GM23338 (cell line): ENCODE measurements around the gene MED27. TPM values are rescaled to one million over a fixed set of nuclear protein-coding genes. Genes with fewer than 3 reads are reported as not detected.
A peak's percentile ranks its signal among the peaks of the same experiment; 100 is the strongest.

ENCODE experiments used
- ATAC-seq: fragments of 200-7000 bp; cut with Tn5 transposase; 3 replicates; pipeline ENCODE4 v1.9.1; 2020
- DNase-seq: peaks from one replicate; pipeline ENCODE4 v3.0.0-alpha.2; 2015; ENCODE audit warnings: low spot score
- H2AFZ ChIP-seq: fragments of 200-600 bp; sonication (generic); 2 replicates; pipeline ENCODE4 v1.8.0; 2016; ENCODE audit warnings: antibody characterized with exemption, mild to moderate bottlenecking, moderate library complexity
- H3F3A ChIP-seq: fragments of 200-600 bp; sonication (generic); replicated peaks from 2 replicates; pipeline ENCODE4 v1.8.0; 2017; ENCODE audit warnings: antibody characterized with exemption, mixed run types, low read depth
- H3K27ac ChIP-seq: fragments of 200-600 bp; sonication (generic); 2 replicates; pipeline ENCODE4 v1.6.1; 2016; ENCODE audit warnings: low read depth
- H3K27me3 ChIP-seq: fragments of 200-600 bp; sonication (generic); 2 replicates; pipeline ENCODE4 v1.8.0; 2016; ENCODE audit warnings: mild to moderate bottlenecking, mixed run types, moderate library complexity; ENCODE audit not compliant: insufficient read depth
- H3K36me3 ChIP-seq: fragments of 200-600 bp; sonication (generic); 2 replicates; pipeline ENCODE4 v1.8.0; 2016; ENCODE audit warnings: mild to moderate bottlenecking; ENCODE audit not compliant: insufficient read depth
- H3K4me1 ChIP-seq: fragments of 200-600 bp; sonication (generic); 2 replicates; pipeline ENCODE4 v1.8.0; 2016; ENCODE audit warnings: mild to moderate bottlenecking, moderate library complexity; ENCODE audit not compliant: insufficient read depth
- H3K4me2 ChIP-seq: fragments of 200-600 bp; sonication (generic); 2 replicates; pipeline ENCODE4 v1.7.1; 2017; ENCODE audit warnings: mixed run types
- H3K4me3 ChIP-seq: fragments of 200-600 bp; sonication (generic); 2 replicates; pipeline ENCODE4 v1.6.1; 2016; ENCODE audit warnings: mixed run types
- H3K79me2 ChIP-seq: fragments of 200-600 bp; sonication (generic); replicated peaks from 2 replicates; pipeline ENCODE4 v1.8.0; 2017; ENCODE audit warnings: mild to moderate bottlenecking; ENCODE audit not compliant: insufficient read depth
- H3K9me2 ChIP-seq: fragments of 200-600 bp; sonication (generic); 2 replicates; pipeline ENCODE4 v1.8.0; 2017; ENCODE audit not compliant: insufficient read depth
- H4K20me1 ChIP-seq: fragments of 200-600 bp; sonication (generic); replicated peaks from 2 replicates; pipeline ENCODE4 v1.8.0; 2017; ENCODE audit warnings: mild to moderate bottlenecking; ENCODE audit not compliant: insufficient read depth
- H3K27ac Mint-ChIP-seq: 2 replicates; pipeline ENCODE4 v1.8.0; 2020; ENCODE audit warnings: inconsistent platforms, mild to moderate bottlenecking, moderate library complexity, mixed read lengths
- H3K27me3 Mint-ChIP-seq: 3 replicates; pipeline ENCODE4 v1.8.0; 2022; ENCODE audit warnings: low read depth, mild to moderate bottlenecking, moderate library complexity, mixed read lengths, inconsistent platforms; ENCODE audit not compliant: insufficient read depth, poor library complexity
- H3K36me3 Mint-ChIP-seq: 3 replicates; pipeline ENCODE4 v1.8.0; 2021; ENCODE audit warnings: low read depth, mild to moderate bottlenecking, inconsistent platforms, moderate library complexity, mixed read lengths
- H3K4me1 Mint-ChIP-seq: 3 replicates; pipeline ENCODE4 v1.8.0; 2020; ENCODE audit warnings: mild to moderate bottlenecking, inconsistent platforms, mixed read lengths
- H3K4me3 Mint-ChIP-seq: 3 replicates; pipeline ENCODE4 v1.8.0; 2021; ENCODE audit warnings: moderate library complexity, mild to moderate bottlenecking, inconsistent platforms, mixed read lengths
- H3K9me3 Mint-ChIP-seq: 3 replicates; pipeline ENCODE4 v1.8.0; 2020; ENCODE audit warnings: moderate library complexity, mild to moderate bottlenecking, inconsistent platforms, mixed read lengths
- CREB1 ChIP-seq: fragments of 250-450 bp; sonication (Bioruptor Pico); IDR thresholded peaks from 2 replicates; pipeline ENCODE4 v1.5.0; 2020; ENCODE audit warnings: low read depth, mild to moderate bottlenecking, moderate library complexity
- ETS1 ChIP-seq: IDR thresholded peaks from 2 replicates; pipeline ENCODE4 v1.6.1; 2016; ENCODE audit warnings: antibody characterized with exemption
- EZH2 ChIP-seq: fragments of 200-600 bp; sonication (generic); IDR thresholded peaks from one replicate; pipeline ENCODE4 v1.8.0; 2017; ENCODE audit warnings: antibody characterized with exemption, mild to moderate bottlenecking, low read depth; ENCODE audit not compliant: unreplicated experiment
- EZH2phosphoT487 ChIP-seq: fragments of 200-600 bp; sonication (generic); IDR thresholded peaks from one replicate; pipeline ENCODE4 v1.8.1; 2018; ENCODE audit warnings: antibody characterized with exemption; ENCODE audit not compliant: unreplicated experiment
- JUNB ChIP-seq: IDR thresholded peaks from one replicate; pipeline ENCODE4 v1.6.1; 2016; ENCODE audit warnings: antibody characterized with exemption; ENCODE audit not compliant: unreplicated experiment
- NANOG ChIP-seq: IDR thresholded peaks from 2 replicates; pipeline ENCODE4 v1.6.1; 2016; ENCODE audit warnings: antibody characterized with exemption, borderline replicate concordance
- STAT1 ChIP-seq: IDR thresholded peaks from one replicate; pipeline ENCODE4 v1.6.1; 2016; ENCODE audit warnings: antibody characterized with exemption; ENCODE audit not compliant: unreplicated experiment
- polyA plus RNA-seq: library from polyadenylated mRNA; unstranded; fragments of >200 nt; fragmentation: Nextera tagmentation; extraction: Ambion mirVana; gene quantifications from 2 replicates; pipeline ENCODE4 v1.2.1, GENCODE V29; 2016
- total RNA-seq: library from RNA; depleted of rRNA; stranded (reverse); fragments of >200 nt; shearing (Covaris generic); gene quantifications from 2 replicates; pipeline ENCODE4 v1.2.3, GENCODE V29; 2014
- TF ChIP-seq, protein P1 (sequence below), 2 experiments: fragments of 200-600 bp in 1 of 2; sonication (generic) in 1 of 2; conservative IDR thresholded peaks; 2 replicates each; pipeline versions ENCODE4 v1.5.1 to v1.6.1; 2016 to 2017; ENCODE audit warnings: antibody characterized with exemption in 2 of 2, low read depth in 2 of 2, mild to moderate bottlenecking in 2 of 2, moderate library complexity in 1 of 2
- TF ChIP-seq, protein P2 (sequence below): fragments of 250-450 bp; sonication (Bioruptor Pico); IDR thresholded peaks from 2 replicates; pipeline ENCODE4 v1.5.0; 2020; ENCODE audit warnings: mild to moderate bottlenecking, moderate library complexity

MED27 gene
- total and polyA plus RNA-seq, 2 experiments from 2014 or later = 30.6 to 35.0 TPM

GRCh38 chr9:131954299-131954698, 125.4 kb downstream of the MED27 start:
- no peak overlapping the region for H3K4me3 ChIP-seq
- no peaks in the 10 kb centered on the region for H3F3A ChIP-seq
- DNase-seq = peak; percentile 71
- H3K27ac Mint-ChIP-seq = no peak overlapping the region
- H3K27me3 ChIP-seq = no peaks in the 10 kb centered on the region
- no peak overlapping the region for H3K4me3 Mint-ChIP-seq
- H3K27ac ChIP-seq = no peak overlapping the region
- no peaks in the 10 kb centered on the region for H3K36me3 Mint-ChIP-seq
- TF ChIP-seq, protein P1, sequence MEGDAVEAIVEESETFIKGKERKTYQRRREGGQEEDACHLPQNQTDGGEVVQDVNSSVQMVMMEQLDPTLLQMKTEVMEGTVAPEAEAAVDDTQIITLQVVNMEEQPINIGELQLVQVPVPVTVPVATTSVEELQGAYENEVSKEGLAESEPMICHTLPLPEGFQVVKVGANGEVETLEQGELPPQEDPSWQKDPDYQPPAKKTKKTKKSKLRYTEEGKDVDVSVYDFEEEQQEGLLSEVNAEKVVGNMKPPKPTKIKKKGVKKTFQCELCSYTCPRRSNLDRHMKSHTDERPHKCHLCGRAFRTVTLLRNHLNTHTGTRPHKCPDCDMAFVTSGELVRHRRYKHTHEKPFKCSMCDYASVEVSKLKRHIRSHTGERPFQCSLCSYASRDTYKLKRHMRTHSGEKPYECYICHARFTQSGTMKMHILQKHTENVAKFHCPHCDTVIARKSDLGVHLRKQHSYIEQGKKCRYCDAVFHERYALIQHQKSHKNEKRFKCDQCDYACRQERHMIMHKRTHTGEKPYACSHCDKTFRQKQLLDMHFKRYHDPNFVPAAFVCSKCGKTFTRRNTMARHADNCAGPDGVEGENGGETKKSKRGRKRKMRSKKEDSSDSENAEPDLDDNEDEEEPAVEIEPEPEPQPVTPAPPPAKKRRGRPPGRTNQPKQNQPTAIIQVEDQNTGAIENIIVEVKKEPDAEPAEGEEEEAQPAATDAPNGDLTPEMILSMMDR (conservative IDR thresholded peaks at IDR 0.05; ENCODE audit: low read depth in 2 of 2) = peak; percentile 69 to 76
- TF ChIP-seq EZH2phosphoT487 = no peak
- peaks cover 1% of the 10 kb centered on the region for H3K27me3 Mint-ChIP-seq
- H3K9me3 Mint-ChIP-seq = no peaks in the 10 kb centered on the region
- H3K79me2 ChIP-seq = no peaks in the 10 kb centered on the region
- no peaks in the 10 kb centered on the region for H3K4me1 ChIP-seq
- no peak overlapping the region for H3K4me2 ChIP-seq
- H3K4me1 Mint-ChIP-seq = peaks cover 7% of the 10 kb centered on the region
- no peak overlapping the region for H2AFZ ChIP-seq
- no peaks in the 10 kb centered on the region for H3K9me2 ChIP-seq
- peak; percentile 93 for ATAC-seq
- H4K20me1 ChIP-seq = peaks cover under 1% of the 10 kb centered on the region
- no peaks in the 10 kb centered on the region for H3K36me3 ChIP-seq

DNA sequence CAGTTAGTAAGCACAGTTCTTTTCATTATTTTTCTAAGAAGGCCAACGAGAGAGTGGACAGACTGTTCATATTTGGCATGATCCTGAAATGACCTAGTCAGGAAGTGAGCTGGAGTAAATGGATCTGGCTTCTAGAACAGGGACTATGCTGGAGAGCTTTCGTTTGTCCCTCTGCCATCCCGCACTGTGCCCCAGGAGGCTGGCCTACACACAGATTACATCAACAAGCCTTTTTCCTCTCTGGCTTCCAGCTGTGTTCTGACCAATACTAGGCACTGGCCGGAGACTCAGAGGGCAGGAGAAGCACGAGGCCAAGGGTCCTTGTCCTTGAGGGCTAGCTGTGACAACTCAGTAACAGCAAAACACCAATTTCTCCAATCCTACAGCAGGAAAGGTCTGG, 127.8 kb downstream of the MED27 start:
- Mint-ChIP-seq H3K27me3 (peaks cover 1% of the 10 kb centered on the region), H3K4me1 (peaks cover 7% of the 10 kb centered on the region), H3K9me3 (no peaks in the 10 kb centered on the region), H3K4me3 (no peak overlapping the region), H3K27ac (no peak overlapping the region), H3K36me3 (no peaks in the 10 kb centered on the region)
- H3F3A ChIP-seq = no peaks in the 10 kb centered on the region
- ATAC-seq = peak; percentile 45
- H3K4me3 ChIP-seq = no peak overlapping the region
- no peak overlapping the region for H3K27ac ChIP-seq
- H3K4me1 ChIP-seq = no peaks in the 10 kb centered on the region
- no peak overlapping the region for H2AFZ ChIP-seq
- H3K27me3 ChIP-seq = no peaks in the 10 kb centered on the region
- H4K20me1 ChIP-seq = peaks cover 9% of the 10 kb centered on the region
- no peak overlapping the region for H3K4me2 ChIP-seq
- DNase-seq = no peak
- H3K79me2 ChIP-seq = 0 out of 2 replicates have a peak, but pooled peaks cover 5% of the 10 kb centered on the region
- H3K9me2 ChIP-seq = no peaks in the 10 kb centered on the region
- H3K36me3 ChIP-seq = no peaks in the 10 kb centered on the region
- TF ChIP-seq ETS1 = no peak
- TF ChIP-seq EZH2 = no peak
- no peak for TF ChIP-seq CREB1
- no peak for TF ChIP-seq STAT1
- TF ChIP-seq JUNB = no peak
- TF ChIP-seq, protein P2, sequence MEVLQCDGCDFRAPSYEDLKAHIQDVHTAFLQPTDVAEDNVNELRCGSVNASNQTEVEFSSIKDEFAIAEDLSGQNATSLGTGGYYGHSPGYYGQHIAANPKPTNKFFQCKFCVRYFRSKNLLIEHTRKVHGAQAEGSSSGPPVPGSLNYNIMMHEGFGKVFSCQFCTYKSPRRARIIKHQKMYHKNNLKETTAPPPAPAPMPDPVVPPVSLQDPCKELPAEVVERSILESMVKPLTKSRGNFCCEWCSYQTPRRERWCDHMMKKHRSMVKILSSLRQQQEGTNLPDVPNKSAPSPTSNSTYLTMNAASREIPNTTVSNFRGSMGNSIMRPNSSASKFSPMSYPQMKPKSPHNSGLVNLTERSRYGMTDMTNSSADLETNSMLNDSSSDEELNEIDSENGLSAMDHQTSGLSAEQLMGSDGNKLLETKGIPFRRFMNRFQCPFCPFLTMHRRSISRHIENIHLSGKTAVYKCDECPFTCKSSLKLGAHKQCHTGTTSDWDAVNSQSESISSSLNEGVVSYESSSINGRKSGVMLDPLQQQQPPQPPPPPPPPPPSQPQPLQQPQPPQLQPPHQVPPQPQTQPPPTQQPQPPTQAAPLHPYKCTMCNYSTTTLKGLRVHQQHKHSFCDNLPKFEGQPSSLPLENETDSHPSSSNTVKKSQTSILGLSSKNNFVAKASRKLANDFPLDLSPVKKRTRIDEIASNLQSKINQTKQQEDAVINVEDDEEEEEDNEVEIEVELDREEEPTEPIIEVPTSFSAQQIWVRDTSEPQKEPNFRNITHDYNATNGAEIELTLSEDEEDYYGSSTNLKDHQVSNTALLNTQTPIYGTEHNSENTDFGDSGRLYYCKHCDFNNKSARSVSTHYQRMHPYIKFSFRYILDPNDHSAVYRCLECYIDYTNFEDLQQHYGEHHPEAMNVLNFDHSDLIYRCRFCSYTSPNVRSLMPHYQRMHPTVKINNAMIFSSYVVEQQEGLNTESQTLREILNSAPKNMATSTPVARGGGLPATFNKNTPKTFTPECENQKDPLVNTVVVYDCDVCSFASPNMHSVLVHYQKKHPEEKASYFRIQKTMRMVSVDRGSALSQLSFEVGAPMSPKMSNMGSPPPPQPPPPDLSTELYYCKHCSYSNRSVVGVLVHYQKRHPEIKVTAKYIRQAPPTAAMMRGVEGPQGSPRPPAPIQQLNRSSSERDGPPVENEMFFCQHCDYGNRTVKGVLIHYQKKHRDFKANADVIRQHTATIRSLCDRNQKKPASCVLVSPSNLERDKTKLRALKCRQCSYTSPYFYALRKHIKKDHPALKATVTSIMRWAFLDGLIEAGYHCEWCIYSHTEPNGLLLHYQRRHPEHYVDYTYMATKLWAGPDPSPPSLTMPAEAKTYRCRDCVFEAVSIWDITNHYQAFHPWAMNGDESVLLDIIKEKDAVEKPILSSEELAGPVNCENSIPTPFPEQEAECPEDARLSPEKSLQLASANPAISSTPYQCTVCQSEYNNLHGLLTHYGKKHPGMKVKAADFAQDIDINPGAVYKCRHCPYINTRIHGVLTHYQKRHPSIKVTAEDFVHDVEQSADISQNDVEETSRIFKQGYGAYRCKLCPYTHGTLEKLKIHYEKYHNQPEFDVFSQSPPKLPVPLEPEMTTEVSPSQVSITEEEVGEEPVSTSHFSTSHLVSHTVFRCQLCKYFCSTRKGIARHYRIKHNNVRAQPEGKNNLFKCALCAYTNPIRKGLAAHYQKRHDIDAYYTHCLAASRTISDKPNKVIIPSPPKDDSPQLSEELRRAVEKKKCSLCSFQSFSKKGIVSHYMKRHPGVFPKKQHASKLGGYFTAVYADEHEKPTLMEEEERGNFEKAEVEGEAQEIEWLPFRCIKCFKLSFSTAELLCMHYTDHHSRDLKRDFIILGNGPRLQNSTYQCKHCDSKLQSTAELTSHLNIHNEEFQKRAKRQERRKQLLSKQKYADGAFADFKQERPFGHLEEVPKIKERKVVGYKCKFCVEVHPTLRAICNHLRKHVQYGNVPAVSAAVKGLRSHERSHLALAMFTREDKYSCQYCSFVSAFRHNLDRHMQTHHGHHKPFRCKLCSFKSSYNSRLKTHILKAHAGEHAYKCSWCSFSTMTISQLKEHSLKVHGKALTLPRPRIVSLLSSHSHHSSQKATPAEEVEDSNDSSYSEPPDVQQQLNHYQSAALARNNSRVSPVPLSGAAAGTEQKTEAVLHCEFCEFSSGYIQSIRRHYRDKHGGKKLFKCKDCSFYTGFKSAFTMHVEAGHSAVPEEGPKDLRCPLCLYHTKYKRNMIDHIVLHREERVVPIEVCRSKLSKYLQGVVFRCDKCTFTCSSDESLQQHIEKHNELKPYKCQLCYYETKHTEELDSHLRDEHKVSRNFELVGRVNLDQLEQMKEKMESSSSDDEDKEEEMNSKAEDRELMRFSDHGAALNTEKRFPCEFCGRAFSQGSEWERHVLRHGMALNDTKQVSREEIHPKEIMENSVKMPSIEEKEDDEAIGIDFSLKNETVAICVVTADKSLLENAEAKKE (CRISPR knock-in tag) = no peak
- no peak for TF ChIP-seq EZH2phosphoT487
- no peak for TF ChIP-seq NANOG
